Trophoblast cell (in vitro differentiated cells and primary cell): ENCODE measurements around the gene HMCES.

Experiments used
- DNase-seq, 2 donors: peaks; one replicate each; pipeline ENCODE4 v3.0.0-alpha.2; 2016
- H2AFZ ChIP-seq: 2 replicates; pipeline ENCODE4 v1.6.1; 2013; ENCODE audit warnings: low read length, moderate library complexity, mild to moderate bottlenecking; ENCODE audit not compliant: insufficient read depth, poor library complexity
- H2AK5ac ChIP-seq: 2 replicates; pipeline ENCODE4 v1.6.1; 2013; ENCODE audit warnings: mild to moderate bottlenecking, low read length
- H2BK120ac ChIP-seq: 2 replicates; pipeline ENCODE4 v1.6.1; 2013; ENCODE audit warnings: low read length, mild to moderate bottlenecking, moderate library complexity; ENCODE audit not compliant: insufficient read depth, poor library complexity
- H2BK12ac ChIP-seq: 2 replicates; pipeline ENCODE4 v1.6.1; 2013; ENCODE audit warnings: mild to moderate bottlenecking, low read length, moderate library complexity
- H2BK5ac ChIP-seq: 2 replicates; pipeline ENCODE4 v1.6.1; 2013; ENCODE audit warnings: low read length, low read depth, moderate library complexity, mild to moderate bottlenecking; ENCODE audit not compliant: poor library complexity
- H3K14ac ChIP-seq: 2 replicates; pipeline ENCODE4 v1.6.1; 2013; ENCODE audit warnings: mild to moderate bottlenecking, low read length
- H3K18ac ChIP-seq: 2 replicates; pipeline ENCODE4 v1.6.1; 2013; ENCODE audit warnings: mild to moderate bottlenecking, low read length
- H3K23ac ChIP-seq: 2 replicates; pipeline ENCODE4 v1.6.1; 2013; ENCODE audit warnings: low read length
- H3K27ac ChIP-seq: 2 replicates; pipeline ENCODE4 v1.5.1; 2013; ENCODE audit warnings: low read depth, mild to moderate bottlenecking, inconsistent platforms, low read length, moderate library complexity
- H3K27me3 ChIP-seq: 2 replicates; pipeline ENCODE4 v1.6.1; 2013; ENCODE audit warnings: inconsistent platforms, mild to moderate bottlenecking, low read length, moderate library complexity; ENCODE audit not compliant: insufficient read depth
- H3K36me3 ChIP-seq, 2 experiments: 1 replicate in 1 of 2; 2 replicates in 1 of 2; pipeline ENCODE4 v1.6.1; 2013; ENCODE audit warnings: low read length in 2 of 2, mild to moderate bottlenecking in 2 of 2, moderate library complexity in 1 of 2; ENCODE audit not compliant: insufficient read depth in 2 of 2, control insufficient read depth in 1 of 2
- H3K4ac ChIP-seq: 2 replicates; pipeline ENCODE4 v1.6.1; 2013; ENCODE audit warnings: low read depth, mild to moderate bottlenecking, low read length, moderate library complexity
- H3K4me1 ChIP-seq, 2 experiments: 1 replicate in 1 of 2; 2 replicates in 1 of 2; pipeline ENCODE4 v1.6.1; 2013; ENCODE audit warnings: low read length in 2 of 2, mild to moderate bottlenecking in 2 of 2, moderate library complexity in 1 of 2; ENCODE audit not compliant: insufficient read depth in 2 of 2, control insufficient read depth in 1 of 2
- H3K4me2 ChIP-seq: 2 replicates; pipeline ENCODE4 v1.6.1; 2013; ENCODE audit warnings: inconsistent platforms, mild to moderate bottlenecking, low read length, moderate library complexity
- H3K4me3 ChIP-seq: 2 replicates; pipeline ENCODE4 v1.5.1; 2013; ENCODE audit warnings: mild to moderate bottlenecking, low read depth, low read length, inconsistent platforms
- H3K79me1 ChIP-seq: one replicate; pipeline ENCODE4 v1.6.1; 2013; ENCODE audit warnings: low read length
- H3K79me2 ChIP-seq: 2 replicates; pipeline ENCODE4 v1.6.1; 2013; ENCODE audit warnings: low read length, mild to moderate bottlenecking; ENCODE audit not compliant: control insufficient read depth, insufficient read depth, poor library complexity
- H3K9ac ChIP-seq: 2 replicates; pipeline ENCODE4 v1.6.1; 2013; ENCODE audit warnings: mild to moderate bottlenecking, low read length
- H3K9me3 ChIP-seq: 2 replicates; pipeline ENCODE4 v1.6.1; 2013; ENCODE audit warnings: low read depth, mild to moderate bottlenecking, control low read depth, inconsistent platforms, low read length; ENCODE audit not compliant: insufficient read depth
- H4K12ac ChIP-seq: 2 replicates; pipeline ENCODE4 v1.6.1; 2013; ENCODE audit warnings: low read depth, mild to moderate bottlenecking, low read length, moderate library complexity
- H4K8ac ChIP-seq: 2 replicates; pipeline ENCODE4 v1.6.1; 2013; ENCODE audit warnings: low read depth, mild to moderate bottlenecking, low read length, moderate library complexity
- H4K91ac ChIP-seq: one replicate; pipeline ENCODE4 v1.6.1; 2013; ENCODE audit warnings: low read depth, mild to moderate bottlenecking, low read length, moderate library complexity
- WGBS: extraction: QIAGEN DNeasy Blood & Tissue Kit; methylation state at CpG from one replicate; pipeline ENCODE4 v1.1.7; 2013; ENCODE audit warnings: missing lambda C conversion rate; ENCODE audit not compliant: insufficient read length, insufficient coverage; ENCODE audit errors: extremely low coverage; 5-methylcytosine and 5-hydroxymethylcytosine counted together

HMCES gene

DNA sequence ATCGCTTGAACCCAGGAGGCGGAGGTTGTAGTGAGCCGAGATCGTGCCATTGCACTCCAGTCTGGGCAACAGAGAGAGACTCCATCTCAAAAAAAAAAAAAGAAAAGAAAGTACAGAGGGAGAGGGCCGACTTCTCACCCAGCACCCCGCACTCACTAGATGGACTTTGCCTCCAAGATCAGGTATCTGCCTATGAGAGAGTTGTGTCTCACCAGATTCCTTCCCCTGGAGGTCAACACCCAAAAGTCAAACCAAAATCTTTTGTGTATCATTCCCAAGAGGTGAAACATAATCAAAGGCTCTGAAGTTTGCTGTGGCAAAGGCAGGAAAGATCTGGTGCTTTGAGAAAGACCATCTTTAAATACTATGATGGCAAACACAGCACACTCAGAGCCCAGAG lies 51.2 kb downstream of the HMCES start:
- Histone ChIP-seq H3K18ac (no peak overlapping the region), H3K4me2 (no peak overlapping the region), H3K9ac (no peak overlapping the region), H3K23ac (no peak overlapping the region), H3K27me3 (no peaks in the 10 kb centered on the region), H3K36me3 (no peaks in the 10 kb centered on the region), H3K9me3 (peaks cover 2% of the 10 kb centered on the region), H2AK5ac (no peak overlapping the region), H2BK5ac (no peak overlapping the region), H3K79me2 (no peaks in the 10 kb centered on the region), H4K8ac (no peak overlapping the region), H4K12ac (no peak overlapping the region), H4K91ac (no peak overlapping the region), H3K79me1 (no peaks in the 10 kb centered on the region), H3K27ac (no peak overlapping the region), H3K4ac (no peak overlapping the region), H2AFZ (no peak overlapping the region), H3K14ac (no peak overlapping the region), H3K4me3 (no peak overlapping the region), H3K4me1 (peaks cover 0 to 3% of the 10 kb centered on the region in 2 experiments), H2BK120ac (no peak overlapping the region), H2BK12ac (no peak overlapping the region)
- no CpG with 5 or more reads among the region's 6 CpGs for WGBS
- DNase-seq = no peak

DNA sequence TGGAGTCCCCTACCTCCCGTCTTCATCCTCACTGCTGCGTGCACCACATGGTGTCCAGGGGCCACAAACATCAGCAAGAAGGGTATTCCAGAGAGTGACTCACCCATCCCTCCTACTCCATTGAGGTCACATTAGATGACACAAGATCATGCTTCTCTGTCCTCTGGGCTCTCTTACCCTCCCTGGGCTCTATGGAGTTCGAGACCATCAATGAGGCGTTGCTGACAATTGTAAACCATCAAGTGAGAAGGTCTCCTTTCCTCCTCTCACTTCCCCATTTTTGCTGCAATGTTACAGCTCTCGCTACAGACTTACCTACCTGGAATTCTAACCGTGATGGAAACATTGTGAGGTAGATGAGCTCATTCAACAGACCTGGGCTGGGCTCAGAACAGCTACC lies 51.7 kb downstream of the HMCES start:
- no peak for DNase-seq
- H3K27me3 ChIP-seq = no peaks in the 10 kb centered on the region
- no peaks in the 10 kb centered on the region for H3K79me1 ChIP-seq
- H4K12ac ChIP-seq = no peak overlapping the region
- H3K14ac ChIP-seq = no peak overlapping the region
- H4K8ac ChIP-seq = no peak overlapping the region
- H2BK12ac ChIP-seq = no peak overlapping the region
- no peak overlapping the region for H2BK120ac ChIP-seq
- whole genome bisulfite sequencing = no CpG with 5 or more reads among the region's 6 CpGs
- no peak overlapping the region for H3K4me2 ChIP-seq
- peak overlapping the region; percentile 8 for H3K4me3 ChIP-seq
- peaks cover 0 to 3% of the 10 kb centered on the region in 2 experiments for H3K4me1 ChIP-seq
- no peak overlapping the region for H3K4ac ChIP-seq
- no peak overlapping the region for H3K18ac ChIP-seq
- no peak overlapping the region for H2BK5ac ChIP-seq
- no peak overlapping the region for H2AFZ ChIP-seq
- no peak overlapping the region for H3K27ac ChIP-seq
- H3K79me2 ChIP-seq = no peaks in the 10 kb centered on the region
- H3K23ac ChIP-seq = no peak overlapping the region
- peaks cover 2% of the 10 kb centered on the region for H3K9me3 ChIP-seq
- H3K9ac ChIP-seq = no peak overlapping the region
- no peak overlapping the region for H2AK5ac ChIP-seq
- no peaks in the 10 kb centered on the region for H3K36me3 ChIP-seq
- H4K91ac ChIP-seq = no peak overlapping the region

DNA sequence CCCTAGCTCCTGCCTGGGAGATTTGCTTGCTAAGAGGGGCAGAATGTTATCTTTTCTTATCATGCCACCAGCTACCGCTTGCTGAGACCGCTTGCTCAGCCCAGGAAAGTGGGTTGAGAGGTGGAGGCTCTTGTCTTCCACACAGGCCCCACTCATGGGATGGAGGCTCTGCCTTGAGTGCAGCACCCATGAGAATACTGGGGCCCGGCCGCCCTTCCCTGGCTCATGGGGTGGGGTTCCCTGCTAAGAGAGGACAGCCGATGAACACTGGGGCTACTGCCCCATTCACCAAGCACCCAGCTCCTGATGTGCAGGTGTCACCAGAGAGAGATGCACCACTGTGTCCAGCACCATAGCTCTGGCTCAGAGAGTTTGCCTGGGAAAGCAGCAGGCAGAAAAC lies 55.2 kb downstream of the HMCES start:
- Histone ChIP-seq H2BK5ac (no peak overlapping the region), H3K9me3 (peaks cover 2% of the 10 kb centered on the region), H2AFZ (no peak overlapping the region), H3K27me3 (no peaks in the 10 kb centered on the region), H3K14ac (no peak overlapping the region), H3K9ac (no peak overlapping the region), H3K23ac (no peak overlapping the region), H3K27ac (no peak overlapping the region), H2BK120ac (no peak overlapping the region), H2AK5ac (no peak overlapping the region), H3K36me3 (no peaks in the 10 kb centered on the region), H4K91ac (no peak overlapping the region), H4K8ac (no peak overlapping the region), H4K12ac (no peak overlapping the region), H3K4me2 (no peak overlapping the region), H3K79me2 (no peaks in the 10 kb centered on the region), H3K4me1 (no peaks in the 10 kb centered on the region), H3K18ac (no peak overlapping the region), H3K79me1 (no peaks in the 10 kb centered on the region), H2BK12ac (no peak overlapping the region), H3K4ac (no peak overlapping the region), H3K4me3 (no peak overlapping the region)
- DNase-seq = no peak
- WGBS = no CpG with 5 or more reads among the region's 5 CpGs

DNA sequence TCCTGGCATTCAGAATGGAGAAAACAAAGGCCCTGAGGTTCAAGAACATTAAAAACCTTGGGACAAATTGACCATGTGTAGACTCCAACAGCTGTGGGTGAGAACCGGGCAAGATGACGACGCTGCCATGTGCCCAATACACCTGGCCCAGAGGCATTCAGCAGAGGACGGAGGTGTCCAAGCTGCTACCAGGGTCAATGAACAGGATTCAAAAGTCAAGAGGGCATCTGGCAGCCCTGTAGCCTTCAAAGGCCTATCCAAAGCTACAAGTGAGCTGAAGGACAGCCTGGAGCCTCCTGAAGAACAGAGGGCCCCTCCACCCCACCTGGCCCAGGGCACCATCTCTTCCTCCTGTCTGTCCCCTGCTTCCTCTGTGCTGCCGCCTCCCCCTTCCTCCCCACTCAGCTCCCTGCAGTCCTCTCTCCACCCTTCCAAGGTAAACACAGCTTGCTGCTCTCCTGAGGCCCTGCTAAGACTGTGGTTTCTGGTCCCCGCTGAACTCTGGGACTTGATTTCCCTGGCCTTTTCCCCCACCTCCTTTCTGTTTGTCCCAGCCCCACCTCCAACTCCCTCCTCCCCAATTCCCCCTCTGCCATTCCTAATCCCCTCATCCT lies 57.5 kb downstream of the HMCES start:
- Histone ChIP-seq H4K12ac (no peak overlapping the region), H3K4me1 (no peaks in the 10 kb centered on the region), H3K14ac (no peak overlapping the region), H3K9ac (no peak overlapping the region), H4K91ac (no peak overlapping the region), H2BK5ac (no peak overlapping the region), H4K8ac (no peak overlapping the region), H2BK12ac (no peak overlapping the region), H3K27me3 (no peaks in the 10 kb centered on the region), H3K27ac (no peak overlapping the region), H2BK120ac (no peak overlapping the region), H3K4me3 (no peak overlapping the region), H3K23ac (no peak overlapping the region), H2AFZ (no peak overlapping the region), H3K36me3 (no peaks in the 10 kb centered on the region), H3K4me2 (no peak overlapping the region), H3K79me1 (no peaks in the 10 kb centered on the region), H2AK5ac (no peak overlapping the region), H3K18ac (no peak overlapping the region), H3K9me3 (peaks cover 7% of the 10 kb centered on the region), H3K79me2 (no peaks in the 10 kb centered on the region), H3K4ac (no peak overlapping the region)
- DNase-seq = no peak
- WGBS = no CpG with 5 or more reads among the region's 6 CpGs
